Measurements from ENCODE around the gene GABRG2.

DNA sequence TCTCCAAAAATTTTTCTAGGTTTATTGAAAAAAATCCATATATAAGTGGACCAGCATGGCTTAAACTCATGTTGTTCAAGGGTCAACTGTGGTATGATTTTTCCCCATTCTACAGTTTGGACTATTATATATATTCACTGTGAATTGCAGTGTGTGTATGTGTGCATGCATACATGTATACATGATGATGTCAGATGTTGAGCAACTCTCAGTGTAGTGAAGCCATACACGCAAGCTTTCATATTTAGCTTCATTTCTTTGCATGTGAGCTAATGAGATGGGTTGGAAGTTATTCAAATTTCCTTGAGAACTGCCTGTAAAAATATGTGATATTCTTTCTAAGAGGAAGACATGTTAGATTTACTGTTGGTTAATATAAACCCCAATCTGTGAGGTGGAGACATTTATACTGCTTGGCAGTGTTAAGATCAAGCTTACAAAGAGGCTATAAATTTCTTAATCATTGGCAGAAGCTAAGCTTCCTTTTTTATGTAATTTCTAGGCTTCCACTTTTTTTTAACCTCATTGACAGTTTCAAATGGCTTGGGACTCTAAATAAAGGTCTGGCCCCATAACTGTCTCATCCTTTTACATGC is 134.8 kb downstream of the GABRG2 start:
- no peak for TF ChIP-seq EZH2phosphoT487 (IDR thresholded peaks at IDR 0.05; ENCODE audit: low read depth, severe bottlenecking, unreplicated experiment)
- TF ChIP-seq, protein P1, sequence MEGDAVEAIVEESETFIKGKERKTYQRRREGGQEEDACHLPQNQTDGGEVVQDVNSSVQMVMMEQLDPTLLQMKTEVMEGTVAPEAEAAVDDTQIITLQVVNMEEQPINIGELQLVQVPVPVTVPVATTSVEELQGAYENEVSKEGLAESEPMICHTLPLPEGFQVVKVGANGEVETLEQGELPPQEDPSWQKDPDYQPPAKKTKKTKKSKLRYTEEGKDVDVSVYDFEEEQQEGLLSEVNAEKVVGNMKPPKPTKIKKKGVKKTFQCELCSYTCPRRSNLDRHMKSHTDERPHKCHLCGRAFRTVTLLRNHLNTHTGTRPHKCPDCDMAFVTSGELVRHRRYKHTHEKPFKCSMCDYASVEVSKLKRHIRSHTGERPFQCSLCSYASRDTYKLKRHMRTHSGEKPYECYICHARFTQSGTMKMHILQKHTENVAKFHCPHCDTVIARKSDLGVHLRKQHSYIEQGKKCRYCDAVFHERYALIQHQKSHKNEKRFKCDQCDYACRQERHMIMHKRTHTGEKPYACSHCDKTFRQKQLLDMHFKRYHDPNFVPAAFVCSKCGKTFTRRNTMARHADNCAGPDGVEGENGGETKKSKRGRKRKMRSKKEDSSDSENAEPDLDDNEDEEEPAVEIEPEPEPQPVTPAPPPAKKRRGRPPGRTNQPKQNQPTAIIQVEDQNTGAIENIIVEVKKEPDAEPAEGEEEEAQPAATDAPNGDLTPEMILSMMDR (IDR thresholded peaks at IDR 0.05; ENCODE audit: poor library complexity) = no peak

All from hepatocyte (in vitro differentiated cells).